Measurements from ENCODE around the gene SYTL1. TPM values are rescaled to one million over a fixed set of nuclear protein-coding genes. Genes with fewer than 3 reads are reported as not detected.

The SYTL1 gene
- total and polyA plus RNA-seq, 11 donors = 0.23 to 6.0 (median 0.55) TPM; not detected in 1

DNA sequence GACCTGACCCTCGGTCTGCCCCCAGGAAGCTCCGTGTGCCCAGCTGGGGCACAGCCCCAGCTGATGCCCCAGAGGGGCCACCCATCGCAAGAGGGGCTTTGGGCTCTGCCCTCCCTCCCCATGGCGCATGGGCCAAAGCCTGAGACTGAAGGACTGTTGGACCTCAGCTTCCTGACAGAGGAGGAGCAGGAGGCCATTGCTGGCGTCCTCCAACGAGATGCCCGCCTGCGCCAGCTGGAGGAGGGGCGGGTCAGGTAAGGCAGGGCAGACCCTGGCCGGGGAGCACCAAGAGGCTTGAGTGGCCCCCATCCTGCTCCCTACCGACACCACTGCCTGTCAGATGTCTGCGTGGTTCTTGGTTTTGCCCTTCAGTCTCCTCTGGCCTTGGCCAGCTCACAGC lies 3.5 kb downstream of the SYTL1 start:
- TF ChIP-seq POLR2A (IDR thresholded peaks at IDR 0.05) = no peak
- TF ChIP-seq, protein P1, sequence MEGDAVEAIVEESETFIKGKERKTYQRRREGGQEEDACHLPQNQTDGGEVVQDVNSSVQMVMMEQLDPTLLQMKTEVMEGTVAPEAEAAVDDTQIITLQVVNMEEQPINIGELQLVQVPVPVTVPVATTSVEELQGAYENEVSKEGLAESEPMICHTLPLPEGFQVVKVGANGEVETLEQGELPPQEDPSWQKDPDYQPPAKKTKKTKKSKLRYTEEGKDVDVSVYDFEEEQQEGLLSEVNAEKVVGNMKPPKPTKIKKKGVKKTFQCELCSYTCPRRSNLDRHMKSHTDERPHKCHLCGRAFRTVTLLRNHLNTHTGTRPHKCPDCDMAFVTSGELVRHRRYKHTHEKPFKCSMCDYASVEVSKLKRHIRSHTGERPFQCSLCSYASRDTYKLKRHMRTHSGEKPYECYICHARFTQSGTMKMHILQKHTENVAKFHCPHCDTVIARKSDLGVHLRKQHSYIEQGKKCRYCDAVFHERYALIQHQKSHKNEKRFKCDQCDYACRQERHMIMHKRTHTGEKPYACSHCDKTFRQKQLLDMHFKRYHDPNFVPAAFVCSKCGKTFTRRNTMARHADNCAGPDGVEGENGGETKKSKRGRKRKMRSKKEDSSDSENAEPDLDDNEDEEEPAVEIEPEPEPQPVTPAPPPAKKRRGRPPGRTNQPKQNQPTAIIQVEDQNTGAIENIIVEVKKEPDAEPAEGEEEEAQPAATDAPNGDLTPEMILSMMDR (IDR thresholded peaks at IDR 0.05) = no peak
- no peaks in the 10 kb centered on the region for H3K36me3 ChIP-seq
- H3K27ac ChIP-seq = no peak overlapping the region
- 90 to 93% (median 92%) methylated on average over 12 of the region's 12 CpGs for WGBS, 4 donors
- no peak for DNase-seq
- peaks cover 0 to 48% (median 14%) of the 10 kb centered on the region in 12 donors for H3K4me1 ChIP-seq
- no peaks in the 10 kb centered on the region for H3K27me3 ChIP-seq
- H3K4me3 ChIP-seq = no peak overlapping the region
- no peak for ATAC-seq
- intact Hi-C loops (cut with DNase I) = no loop called here
- H3K9me3 ChIP-seq = no peaks in the 10 kb centered on the region

DNA sequence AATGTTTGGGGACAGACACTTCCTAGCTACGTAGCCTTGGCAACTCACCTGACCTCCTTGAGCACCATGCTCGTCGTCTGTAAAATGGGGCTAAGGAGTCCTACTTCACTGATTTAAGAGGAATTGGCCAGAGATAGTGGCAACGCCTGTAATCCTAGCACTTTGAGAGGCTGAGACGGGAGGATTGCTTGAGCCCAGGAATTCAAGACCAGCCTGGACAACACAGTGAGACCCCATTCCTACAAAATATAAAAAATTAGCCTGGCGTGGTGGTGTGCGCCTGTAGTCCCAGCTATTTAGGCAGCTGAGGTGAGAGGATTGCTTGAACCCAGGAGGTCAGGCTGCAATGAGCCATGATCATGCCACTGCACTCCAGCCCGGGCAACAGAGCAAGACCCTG lies 4.5 kb downstream of the SYTL1 start:
- ATAC-seq (no peak), DNase-seq (no peak)
- Histone ChIP-seq H3K4me1 (peaks cover 0 to 54% (median 25%) of the 10 kb centered on the region in 12 donors), H3K27me3 (no peaks in the 10 kb centered on the region), H3K27ac (no peak overlapping the region), H3K4me3 (no peak overlapping the region), H3K36me3 (no peaks in the 10 kb centered on the region), H3K9me3 (no peaks in the 10 kb centered on the region)
- 93 to 96% (median 94%) methylated on average over 8 of the region's 8 CpGs for WGBS, 4 donors
- intact Hi-C loops (cut with DNase I) = no loop called here
- no peak for TF ChIP-seq POLR2A (IDR thresholded peaks at IDR 0.05)
- TF ChIP-seq, protein P1 (IDR thresholded peaks at IDR 0.05) = no peak

DNA sequence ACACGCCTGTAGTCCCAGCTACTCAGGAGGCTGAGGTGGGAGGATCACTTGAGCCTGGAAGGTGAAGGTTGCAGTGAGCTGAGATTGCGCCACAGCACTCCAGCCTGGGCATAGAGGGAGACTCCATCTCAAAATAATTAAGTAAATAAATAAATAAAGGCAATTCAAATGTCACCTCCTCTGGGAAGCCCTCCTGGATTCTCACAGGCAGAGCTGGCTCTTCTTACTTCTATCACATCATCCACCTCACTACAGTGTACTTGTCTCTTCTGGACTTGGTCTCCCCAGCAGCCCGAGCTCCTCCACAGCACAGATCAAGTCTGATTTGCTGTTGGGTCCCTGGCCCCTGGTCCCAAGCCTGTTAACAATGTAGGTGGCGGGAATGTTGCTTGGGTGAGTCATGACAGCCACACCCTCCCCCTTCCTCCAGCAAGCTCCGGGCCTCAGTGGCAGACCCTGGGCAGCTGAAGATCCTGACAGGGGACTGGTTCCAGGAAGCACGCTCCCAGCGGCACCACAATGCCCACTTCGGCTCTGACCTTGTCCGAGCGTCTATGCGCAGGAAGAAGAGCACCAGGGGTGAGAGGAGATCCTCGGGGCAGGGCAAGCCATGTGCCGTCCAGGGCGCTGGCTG lies 5.3 kb downstream of the SYTL1 start:
- 83 to 90% (median 87%) methylated on average over 6 to 14 of the region's 14 CpGs for WGBS, 4 donors

More for the DNA sequence above, 5.3 kb downstream of the SYTL1 start:
- DNase-seq (no peak), ATAC-seq (no peak)
- Histone ChIP-seq H3K4me3 (no peak overlapping the region), H3K4me1 (peaks cover 0 to 49% (median 25%) of the 10 kb centered on the region in 12 donors), H3K9me3 (no peaks in the 10 kb centered on the region), H3K27me3 (no peaks in the 10 kb centered on the region), H3K36me3 (no peaks in the 10 kb centered on the region), H3K27ac (no peak overlapping the region)
- TF ChIP-seq, protein P1 (IDR thresholded peaks at IDR 0.05) = no peak
- no peak for TF ChIP-seq POLR2A (IDR thresholded peaks at IDR 0.05)
- intact Hi-C loops (cut with DNase I) = no loop called here
